KMS-11 (cell line): Measurements from ENCODE around the gene CALHM2.
A peak's percentile ranks its signal among the peaks of the same experiment; 100 is the strongest.

Experiments used
- H2AFZ ChIP-seq: fragments of 200-600 bp; sonication (generic); 2 replicates; pipeline ENCODE4 v1.6.1; 2016; ENCODE audit warnings: antibody characterized with exemption, mixed run types, low read depth
- H3K27ac ChIP-seq: fragments of 200-600 bp; sonication (generic); 2 replicates; pipeline ENCODE4 v1.6.1; 2016; ENCODE audit warnings: mild to moderate bottlenecking, mixed run types
- H3K27me3 ChIP-seq: fragments of 200-600 bp; sonication (generic); 2 replicates; pipeline ENCODE4 v1.6.1; 2017; ENCODE audit warnings: mild to moderate bottlenecking, low read depth, mixed run types, moderate library complexity; ENCODE audit not compliant: insufficient read depth
- H3K36me3 ChIP-seq: fragments of 200-600 bp; sonication (generic); 2 replicates; pipeline ENCODE4 v1.6.1; 2017; ENCODE audit warnings: mild to moderate bottlenecking, mixed run types; ENCODE audit not compliant: insufficient read depth
- H3K4me1 ChIP-seq: fragments of 200-600 bp; sonication (generic); 2 replicates; pipeline ENCODE4 v1.6.1; 2016; ENCODE audit warnings: mild to moderate bottlenecking, low read depth, mixed run types; ENCODE audit not compliant: poor library complexity, severe bottlenecking
- H3K4me2 ChIP-seq: fragments of 200-600 bp; sonication (generic); 2 replicates; pipeline ENCODE4 v1.7.0; 2016; ENCODE audit warnings: mild to moderate bottlenecking, mixed run types
- H3K4me3 ChIP-seq: fragments of 200-600 bp; sonication (generic); IDR thresholded peaks from 2 replicates; pipeline ENCODE4 v1.6.1; 2017; ENCODE audit warnings: low read depth, low read length, mixed read lengths; ENCODE audit not compliant: insufficient read depth
- H3K79me2 ChIP-seq: fragments of 200-600 bp; sonication (generic); 2 replicates; pipeline ENCODE4 v1.6.1; 2016; ENCODE audit warnings: low read depth, mixed run types; ENCODE audit not compliant: insufficient read depth
- H3K9ac ChIP-seq: fragments of 200-600 bp; sonication (generic); 2 replicates; pipeline ENCODE4 v1.6.1; 2016; ENCODE audit warnings: mild to moderate bottlenecking, mixed run types
- H4K20me1 ChIP-seq: fragments of 200-600 bp; sonication (generic); 2 replicates; pipeline ENCODE4 v1.6.1; 2016; ENCODE audit warnings: mild to moderate bottlenecking, mixed run types; ENCODE audit not compliant: insufficient read depth
- TF ChIP-seq, protein P1 (sequence below): fragments of 200-600 bp; sonication (generic); conservative IDR thresholded peaks from 2 replicates; pipeline ENCODE4 v1.6.1; 2017; ENCODE audit warnings: low read depth, mild to moderate bottlenecking, antibody characterized with exemption, low read length, moderate library complexity, mixed read lengths

The CALHM2 gene, protein sequence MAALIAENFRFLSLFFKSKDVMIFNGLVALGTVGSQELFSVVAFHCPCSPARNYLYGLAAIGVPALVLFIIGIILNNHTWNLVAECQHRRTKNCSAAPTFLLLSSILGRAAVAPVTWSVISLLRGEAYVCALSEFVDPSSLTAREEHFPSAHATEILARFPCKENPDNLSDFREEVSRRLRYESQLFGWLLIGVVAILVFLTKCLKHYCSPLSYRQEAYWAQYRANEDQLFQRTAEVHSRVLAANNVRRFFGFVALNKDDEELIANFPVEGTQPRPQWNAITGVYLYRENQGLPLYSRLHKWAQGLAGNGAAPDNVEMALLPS

DNA sequence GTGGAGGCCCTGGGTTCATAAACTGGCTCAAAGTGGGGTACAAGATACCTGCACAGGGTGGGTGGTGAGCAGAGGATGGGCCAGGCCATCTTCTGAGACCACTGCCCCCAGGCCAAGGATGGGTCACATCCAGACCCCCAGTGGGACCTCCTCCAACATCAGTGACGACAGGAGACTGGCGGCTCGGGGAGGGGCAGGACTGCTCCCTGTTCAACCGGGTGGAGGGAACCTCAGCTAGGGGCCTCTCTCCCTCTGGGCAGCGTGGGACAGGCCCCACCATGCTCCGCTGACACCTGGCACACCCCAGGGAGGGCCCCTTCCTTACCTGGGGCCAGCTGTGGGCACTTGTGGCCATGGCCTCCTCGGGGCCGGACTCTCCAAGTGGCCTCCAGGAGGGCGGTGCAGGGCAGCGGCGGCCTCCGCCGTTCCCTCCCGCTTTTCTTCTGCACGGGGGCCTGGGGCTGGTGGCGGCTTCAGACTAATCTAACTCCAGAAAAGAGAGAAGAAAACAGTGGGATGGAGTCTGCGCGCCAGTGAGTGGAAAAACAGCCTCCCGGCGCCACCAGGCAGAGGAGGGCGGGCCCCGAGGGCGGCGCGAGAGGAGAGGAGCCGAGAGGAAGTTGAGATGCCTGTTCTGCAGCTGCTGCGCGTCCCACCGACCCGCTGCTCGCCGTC lies at the start of gene CALHM2:
CALHM2 (minus strand) TSS at position 540 of the 675 bp plus-strand sequence. CDS start 2,429 bp downstream, outside the sequence.
- Histone ChIP-seq H3K4me3 (no peak within 1 kb of the TSS), H3K27me3 (no peaks in the 10 kb centered on the region), H3K4me1 (no peaks in the 10 kb centered on the region), H3K9ac (no peak within 1 kb of the TSS), H2AFZ (peak within 1 kb of the TSS; percentile 14; the same call in 1 of the 2 replicates), H3K36me3 (no peaks in the 10 kb centered on the region), H3K79me2 (no peaks in the 10 kb centered on the region), H4K20me1 (no peaks in the 10 kb centered on the region), H3K27ac (no peak within 1 kb of the TSS), H3K4me2 (no peak within 1 kb of the TSS)
- TF ChIP-seq, protein P1, sequence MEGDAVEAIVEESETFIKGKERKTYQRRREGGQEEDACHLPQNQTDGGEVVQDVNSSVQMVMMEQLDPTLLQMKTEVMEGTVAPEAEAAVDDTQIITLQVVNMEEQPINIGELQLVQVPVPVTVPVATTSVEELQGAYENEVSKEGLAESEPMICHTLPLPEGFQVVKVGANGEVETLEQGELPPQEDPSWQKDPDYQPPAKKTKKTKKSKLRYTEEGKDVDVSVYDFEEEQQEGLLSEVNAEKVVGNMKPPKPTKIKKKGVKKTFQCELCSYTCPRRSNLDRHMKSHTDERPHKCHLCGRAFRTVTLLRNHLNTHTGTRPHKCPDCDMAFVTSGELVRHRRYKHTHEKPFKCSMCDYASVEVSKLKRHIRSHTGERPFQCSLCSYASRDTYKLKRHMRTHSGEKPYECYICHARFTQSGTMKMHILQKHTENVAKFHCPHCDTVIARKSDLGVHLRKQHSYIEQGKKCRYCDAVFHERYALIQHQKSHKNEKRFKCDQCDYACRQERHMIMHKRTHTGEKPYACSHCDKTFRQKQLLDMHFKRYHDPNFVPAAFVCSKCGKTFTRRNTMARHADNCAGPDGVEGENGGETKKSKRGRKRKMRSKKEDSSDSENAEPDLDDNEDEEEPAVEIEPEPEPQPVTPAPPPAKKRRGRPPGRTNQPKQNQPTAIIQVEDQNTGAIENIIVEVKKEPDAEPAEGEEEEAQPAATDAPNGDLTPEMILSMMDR, result no peak

DNA sequence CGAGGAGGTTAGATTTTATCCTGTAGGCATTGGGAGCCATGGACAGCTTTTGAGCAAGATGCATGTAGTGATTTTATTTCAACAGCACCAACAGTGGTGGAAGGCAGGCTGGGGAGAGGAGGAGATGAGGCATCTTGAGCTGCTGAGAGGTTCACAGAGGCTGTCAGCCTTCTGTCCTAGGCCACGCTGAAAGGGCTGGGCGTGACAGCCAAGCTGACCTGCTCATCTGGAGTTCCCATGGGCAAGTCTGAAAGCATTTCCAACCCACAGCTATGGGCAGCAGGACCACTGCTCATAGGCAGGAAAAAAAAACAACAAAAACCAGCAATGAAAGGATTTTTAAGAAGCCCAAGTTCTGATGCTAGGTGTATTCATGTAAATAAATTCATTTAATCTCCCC lies 49.0 kb upstream of the CALHM2 start:
- Histone ChIP-seq H3K4me2 (peak overlapping the region; percentile 68), H3K4me1 (peaks cover 85% of the 10 kb centered on the region), H3K9ac (no peak overlapping the region; the same call in 1 of the 2 replicates), H2AFZ (no peak overlapping the region), H3K27ac (peak overlapping the region; percentile 34; the same call in 1 of the 2 replicates), H3K27me3 (peaks cover 9% of the 10 kb centered on the region), H4K20me1 (no peaks in the 10 kb centered on the region), H3K36me3 (no peaks in the 10 kb centered on the region), H3K4me3 (no peak overlapping the region), H3K79me2 (no peaks in the 10 kb centered on the region)
- TF ChIP-seq, protein P1, result no peak

DNA sequence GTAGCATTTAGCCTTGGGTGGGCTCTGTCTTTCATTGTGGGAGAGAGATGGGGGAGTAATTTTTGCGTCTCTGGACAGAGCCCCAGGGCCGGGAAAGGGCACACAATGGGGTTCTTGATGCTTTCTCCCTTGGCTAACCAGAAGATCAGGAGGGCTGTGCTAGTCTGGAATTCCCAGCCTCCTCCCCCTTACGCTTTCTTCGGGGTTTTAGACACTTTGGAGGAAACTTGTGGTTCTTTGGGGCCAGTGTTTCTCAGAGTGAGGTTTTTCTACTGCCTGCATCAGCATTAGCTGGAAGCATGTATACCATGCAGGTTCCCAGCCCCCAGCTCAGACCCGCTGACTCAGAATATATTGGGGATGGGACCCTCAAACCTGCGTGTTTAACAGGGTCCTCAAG lies 48.3 kb upstream of the CALHM2 start:
- Histone ChIP-seq H3K27me3 (peaks cover 2% of the 10 kb centered on the region), H4K20me1 (no peaks in the 10 kb centered on the region), H3K36me3 (no peaks in the 10 kb centered on the region), H3K79me2 (no peaks in the 10 kb centered on the region), H3K27ac (peak overlapping the region; percentile 34; the same call in 1 of the 2 replicates), H3K4me2 (peak overlapping the region; percentile 68), H2AFZ (no peak overlapping the region), H3K4me1 (peaks cover 83% of the 10 kb centered on the region), H3K9ac (peak overlapping the region; percentile 16; the same call in 1 of the 2 replicates), H3K4me3 (no peak overlapping the region)
- TF ChIP-seq, protein P1, result no peak

DNA sequence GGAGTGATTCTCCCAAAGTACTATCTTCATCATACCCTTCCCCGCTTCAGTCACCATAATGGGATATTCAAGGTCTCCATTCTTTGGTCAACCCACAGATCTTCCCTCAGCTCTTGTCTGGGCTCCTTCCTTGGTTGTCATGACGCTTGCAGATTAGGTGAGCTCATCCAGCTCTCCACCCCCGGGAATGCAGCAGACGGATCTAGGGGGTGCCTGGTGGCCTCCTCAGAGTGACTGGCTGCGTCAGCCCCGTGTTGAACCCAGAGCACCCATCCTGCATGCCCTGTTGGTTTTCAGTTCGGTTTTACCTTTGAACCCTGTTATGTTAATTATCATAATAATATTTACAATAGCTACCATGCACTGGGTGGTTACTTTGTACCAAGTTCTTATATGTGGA lies 47.7 kb upstream of the CALHM2 start:
- TF ChIP-seq, protein P1, result no peak
- Histone ChIP-seq H3K4me3 (no peak overlapping the region), H3K79me2 (no peaks in the 10 kb centered on the region), H4K20me1 (no peaks in the 10 kb centered on the region), H3K36me3 (no peaks in the 10 kb centered on the region), H3K27ac (peak overlapping the region; percentile 34; the same call in 1 of the 2 replicates), H3K9ac (no peak overlapping the region), H3K27me3 (peaks cover 3% of the 10 kb centered on the region; the same call in 1 of the 2 replicates), H3K4me2 (peak overlapping the region; percentile 68), H2AFZ (no peak overlapping the region), H3K4me1 (peaks cover 77% of the 10 kb centered on the region)
